ENCODE data around the gene ABHD17C.
A peak's percentile ranks its signal among the peaks of the same experiment; 100 is the strongest.
"Not testable (repeated sequence)": the region's sequence is repeated elsewhere in the genome, so short reads cannot be mapped to it uniquely, and the experiment has no call there.

The ABHD17C gene

GRCh38 chr15:80695099-80695910, at the start of gene ABHD17C:
Gene ABHD17C, plus strand, starts transcription at chr15:80695310. Its CDS starts 120 bp downstream, at chr15:80695430.
- DNase-seq (ENCODE audit: low spot score): peak; percentile 33

DNA sequence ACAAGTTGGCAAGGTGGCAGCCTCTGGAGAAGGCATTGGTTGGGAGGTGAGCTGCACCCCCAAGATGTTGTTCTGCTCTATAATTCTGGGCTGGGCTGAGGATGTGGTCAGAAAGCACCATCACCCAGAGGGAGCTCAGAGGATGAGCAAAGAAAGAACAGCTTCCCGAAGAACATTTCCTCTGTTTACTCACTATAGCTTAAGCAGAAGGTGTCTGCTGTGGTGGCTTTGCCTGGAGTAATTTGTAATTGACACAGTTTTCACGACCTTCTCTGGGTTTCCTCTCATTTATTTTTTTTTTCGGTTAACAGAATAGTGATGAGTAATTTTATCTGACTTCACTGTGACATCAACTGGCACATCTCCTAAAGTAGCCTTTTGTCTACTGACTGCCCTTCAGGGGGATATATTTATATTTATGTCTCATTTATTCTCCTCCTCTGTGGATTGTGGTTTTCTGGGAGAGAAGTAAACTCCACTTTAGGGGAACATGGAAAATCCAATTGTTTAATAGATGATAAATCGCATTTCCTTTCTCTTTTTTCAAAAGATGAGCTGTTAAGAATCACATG, 49.5 kb upstream of the ABHD17C start:
- DNase-seq (ENCODE audit: low spot score): no peak

DNA sequence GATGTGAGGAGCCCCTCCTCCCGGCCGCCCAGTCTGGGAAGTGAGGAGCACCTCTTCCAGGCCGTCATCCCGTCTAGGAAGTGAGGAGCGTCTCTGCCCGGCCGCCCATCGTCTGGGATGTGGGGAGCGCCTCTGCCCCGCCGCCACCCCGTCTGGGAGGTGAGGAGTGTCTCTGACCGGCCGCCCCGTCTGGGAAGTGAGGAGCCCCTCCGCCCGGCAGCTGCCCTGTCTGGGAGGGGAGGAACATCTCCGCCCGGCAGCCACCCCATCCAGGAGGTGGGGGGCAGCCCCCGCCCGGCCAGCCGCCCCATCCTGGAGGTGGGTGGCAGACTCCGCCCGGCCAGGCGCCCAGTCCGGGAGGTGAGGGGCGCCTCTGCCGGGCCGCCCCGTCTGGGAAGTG, 47.7 kb upstream of the ABHD17C start:
- DNase-seq (ENCODE audit: low spot score): not testable (repeated sequence)

- DNase-seq (ENCODE audit: low spot score): no peak
Observed at GRCh38 chr15:80654299-80654698, 40.8 kb upstream of the ABHD17C start.

DNA sequence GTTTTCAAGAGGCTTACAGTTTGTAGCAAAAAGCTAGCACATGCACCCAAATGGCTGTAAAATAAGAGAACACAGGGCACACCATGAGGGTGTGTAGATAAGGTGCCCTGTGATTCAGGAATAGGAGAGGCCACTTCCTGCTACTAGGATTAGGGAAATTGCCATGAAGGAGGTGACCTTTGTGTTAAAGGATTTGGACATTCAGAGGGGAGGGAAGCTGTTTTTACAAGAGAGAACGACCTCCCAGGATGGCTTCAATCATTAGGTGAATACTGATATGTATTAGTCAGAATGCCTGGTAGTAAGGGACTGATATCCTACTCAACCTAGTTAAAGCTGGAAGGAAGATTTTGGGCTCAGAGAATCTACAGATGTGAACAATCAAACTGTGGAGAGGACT, 35.7 kb upstream of the ABHD17C start:
- DNase-seq (ENCODE audit: low spot score): no peak

DNA sequence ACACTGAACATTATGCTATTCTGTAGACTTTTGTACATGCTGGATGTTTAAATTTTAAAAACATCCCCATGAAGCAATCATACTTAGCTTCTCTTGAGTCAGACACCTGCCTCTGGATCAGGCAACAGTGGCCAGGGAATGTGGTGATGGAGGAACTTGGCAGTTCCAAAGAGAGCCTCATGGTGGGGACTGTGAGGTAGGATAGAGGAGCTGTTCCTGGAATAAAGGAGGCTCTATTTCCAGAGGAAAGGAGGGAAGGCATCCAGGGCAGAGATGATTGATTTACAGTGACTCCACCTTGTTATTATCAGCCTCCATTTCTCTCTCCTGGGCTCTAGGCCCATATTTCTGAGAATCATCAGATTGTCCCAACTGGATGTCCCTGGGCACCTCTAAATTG, 35.0 kb upstream of the ABHD17C start:
- DNase-seq (ENCODE audit: low spot score): no peak

- DNase-seq (ENCODE audit: low spot score): no peak
Observed at GRCh38 chr15:80662129-80662528, 33.0 kb upstream of the ABHD17C start.

DNA sequence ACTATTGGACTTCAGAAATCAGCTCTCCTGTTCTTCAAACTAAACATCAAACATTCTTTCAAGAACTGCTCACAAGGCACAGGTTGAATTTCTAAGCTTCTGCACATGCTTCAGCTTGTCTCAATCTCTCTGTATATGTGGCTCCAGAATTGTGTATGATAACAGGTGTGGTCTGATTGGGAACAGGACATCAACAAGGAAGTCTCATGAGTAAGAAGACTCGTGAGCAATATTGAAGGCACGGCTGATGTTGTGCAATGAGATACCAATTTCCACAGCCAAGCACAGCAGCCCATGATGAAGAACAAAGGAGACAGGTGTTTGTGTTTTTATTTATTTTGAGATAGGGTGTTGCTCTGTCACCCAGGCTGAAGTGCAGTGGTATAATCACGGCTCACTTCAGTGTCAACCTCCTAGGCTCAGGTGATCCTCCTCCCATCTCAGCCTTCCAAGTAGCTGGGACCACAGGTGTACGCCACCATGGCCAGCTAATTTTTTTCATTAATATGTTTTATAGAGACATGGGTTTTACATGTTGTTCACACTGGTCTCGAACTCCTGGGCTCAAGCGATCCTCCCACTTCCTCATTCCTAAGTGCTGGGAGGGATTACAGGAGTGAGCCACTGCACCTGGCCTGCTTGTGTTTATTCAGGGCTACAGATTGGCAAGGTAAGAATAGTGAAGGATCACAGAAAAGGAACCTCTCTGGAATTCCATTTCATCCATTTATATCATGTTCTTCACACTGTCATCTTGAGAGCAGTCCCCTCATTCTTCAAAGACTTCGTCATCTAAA, 32.2 kb upstream of the ABHD17C start:
- DNase-seq (ENCODE audit: low spot score): no peak

- DNase-seq (ENCODE audit: low spot score): no peak
Observed at GRCh38 chr15:80665151-80665550, 30.0 kb upstream of the ABHD17C start.

- no peak for DNase-seq (ENCODE audit: low spot score)
Observed at GRCh38 chr15:80667936-80668335, 27.2 kb upstream of the ABHD17C start.

DNA sequence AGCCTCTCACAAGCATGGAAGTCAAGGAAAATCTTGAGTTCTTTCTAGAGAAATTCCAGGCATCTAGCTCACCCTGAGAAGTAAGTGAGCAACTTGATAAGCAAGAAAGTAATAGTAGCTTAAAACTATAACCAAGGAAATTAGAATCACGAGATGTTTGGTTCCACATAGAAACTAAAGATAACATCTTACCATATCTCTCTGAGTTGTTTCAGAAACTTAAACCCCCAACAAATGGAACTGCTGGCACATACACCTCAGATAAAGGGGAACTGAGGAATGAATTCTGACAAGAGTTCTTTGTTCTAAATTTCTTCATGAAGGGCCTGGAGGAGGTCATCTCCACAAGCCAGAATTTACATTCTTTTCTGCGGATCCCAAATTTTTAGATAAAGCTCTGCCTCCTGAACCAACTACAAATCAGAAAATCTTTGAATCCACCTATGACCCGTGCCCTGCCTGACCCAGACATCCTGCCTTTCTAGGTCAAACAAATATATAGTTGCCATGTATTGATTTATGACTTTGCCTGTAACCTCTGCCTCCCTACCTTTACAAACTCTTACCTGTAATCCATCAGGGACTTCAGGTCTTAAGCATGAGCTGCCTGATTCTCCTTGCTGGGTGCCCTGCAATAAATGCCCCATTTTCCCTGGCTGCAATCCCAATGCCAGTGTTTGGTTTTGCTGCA, 26.4 kb upstream of the ABHD17C start:
- no peak for DNase-seq (ENCODE audit: low spot score)

DNA sequence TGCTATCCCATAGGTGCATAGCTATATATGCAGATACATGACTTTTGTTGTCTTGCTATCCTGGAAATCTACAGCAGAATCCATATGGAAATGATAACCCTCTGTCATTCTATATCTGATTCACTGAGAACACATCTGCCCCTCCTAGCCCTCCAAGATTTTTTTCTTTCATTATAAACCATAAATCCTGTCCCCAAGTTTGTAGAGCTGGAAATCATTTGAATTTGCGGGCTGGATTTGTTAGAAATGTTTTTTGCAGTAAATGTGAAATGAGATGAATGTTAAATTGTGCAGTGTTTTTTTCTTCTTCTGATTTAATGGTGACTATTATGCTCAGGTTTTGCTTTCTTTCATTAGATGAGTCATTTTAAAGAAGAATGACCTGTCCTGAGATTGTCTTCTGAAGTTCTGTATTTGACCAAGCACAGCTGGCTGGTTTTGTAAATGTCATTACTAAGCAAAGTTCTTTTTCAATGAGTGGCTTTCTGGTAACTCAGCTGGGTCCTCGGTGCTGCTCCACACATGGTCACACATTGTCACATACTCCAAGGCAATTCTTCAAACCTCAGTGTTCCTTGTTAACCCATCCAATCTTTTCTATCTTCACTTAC, 25.3 kb upstream of the ABHD17C start:
- DNase-seq (ENCODE audit: low spot score): no peak

DNA sequence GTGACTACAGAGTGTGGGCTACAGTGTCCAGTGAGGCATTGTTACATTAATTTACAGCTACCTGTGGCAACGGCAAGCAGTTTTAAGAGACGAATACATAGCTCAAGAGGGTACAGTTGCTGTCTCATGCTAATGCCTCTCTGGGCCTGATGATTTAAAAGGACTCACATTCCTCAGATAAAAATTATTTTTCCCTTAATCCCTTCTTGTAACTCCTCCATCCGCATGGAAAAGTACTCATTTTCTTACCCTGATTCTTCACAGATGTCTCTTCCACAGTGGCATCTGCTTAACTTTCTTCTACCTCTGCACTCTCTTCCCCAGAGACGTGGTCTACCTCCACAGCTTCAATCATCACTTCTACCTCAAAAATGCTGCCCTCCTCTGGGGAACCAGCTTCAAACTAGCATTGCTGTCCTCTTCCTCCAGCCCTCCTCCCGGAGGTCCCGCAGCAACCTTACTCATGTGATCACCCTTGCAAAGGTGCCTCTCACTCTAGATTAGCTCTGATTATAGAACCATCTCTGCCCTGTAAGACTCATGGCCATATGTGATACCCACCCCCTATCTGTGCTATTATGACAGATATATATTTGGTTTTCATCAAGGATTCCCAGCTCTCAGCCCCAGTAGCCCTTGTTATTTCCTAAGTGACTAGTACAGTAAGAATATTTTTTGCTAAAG, 21.4 kb upstream of the ABHD17C start:
- DNase-seq (ENCODE audit: low spot score): no peak

DNA sequence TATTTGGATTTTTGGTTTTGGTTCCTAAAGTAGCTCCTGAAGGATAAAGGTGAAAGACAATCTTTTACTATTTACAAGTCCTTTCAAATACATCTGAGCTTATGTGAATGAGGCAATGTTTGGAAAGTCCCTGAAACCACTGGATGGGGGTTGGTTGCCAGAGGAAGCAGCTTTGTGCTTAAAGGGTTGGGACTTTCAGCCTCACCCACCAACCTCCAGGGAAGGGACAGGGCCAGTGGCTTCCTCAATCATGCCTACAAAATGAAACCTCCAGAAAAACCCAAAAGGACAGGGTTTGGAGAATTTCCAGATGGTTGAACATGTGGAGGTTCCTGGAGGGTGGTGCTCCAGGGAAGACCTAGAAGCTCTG, 20.9 kb upstream of the ABHD17C start:
- no peak for DNase-seq (ENCODE audit: low spot score)

- DNase-seq (ENCODE audit: low spot score): no peak
Observed at GRCh38 chr15:80677041-80677440, 18.1 kb upstream of the ABHD17C start.

DNA sequence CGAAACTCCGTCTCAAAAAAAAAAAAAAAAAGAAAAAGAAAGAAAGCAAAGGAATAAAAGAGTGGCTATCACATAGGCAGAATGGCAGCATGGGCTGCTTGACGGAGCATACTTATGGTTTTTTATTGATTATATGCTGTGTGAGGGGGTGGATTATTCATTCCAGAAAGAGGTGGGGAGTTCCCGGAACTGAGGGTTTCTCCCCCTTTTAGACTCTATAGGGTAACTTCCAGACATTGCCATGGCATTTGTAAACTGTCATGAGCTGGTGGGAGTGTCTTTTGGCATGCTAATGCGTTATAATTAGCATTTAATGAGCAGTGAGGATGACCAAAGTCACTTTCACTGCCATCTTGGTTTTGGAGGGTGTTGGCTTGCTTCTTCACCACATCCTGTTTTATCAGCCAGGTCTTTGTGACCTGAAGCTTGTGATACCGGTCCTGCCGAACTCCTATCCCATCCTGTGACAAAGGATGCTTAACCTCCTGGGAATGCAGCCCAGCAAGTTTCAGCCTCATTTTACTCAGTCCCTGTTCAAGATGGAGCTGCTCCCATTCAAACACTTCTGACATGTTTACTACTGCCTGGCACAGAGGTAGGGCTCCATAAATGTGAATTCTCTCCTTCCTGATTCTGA, 15.8 kb upstream of the ABHD17C start:
- DNase-seq (ENCODE audit: low spot score): no peak

DNA sequence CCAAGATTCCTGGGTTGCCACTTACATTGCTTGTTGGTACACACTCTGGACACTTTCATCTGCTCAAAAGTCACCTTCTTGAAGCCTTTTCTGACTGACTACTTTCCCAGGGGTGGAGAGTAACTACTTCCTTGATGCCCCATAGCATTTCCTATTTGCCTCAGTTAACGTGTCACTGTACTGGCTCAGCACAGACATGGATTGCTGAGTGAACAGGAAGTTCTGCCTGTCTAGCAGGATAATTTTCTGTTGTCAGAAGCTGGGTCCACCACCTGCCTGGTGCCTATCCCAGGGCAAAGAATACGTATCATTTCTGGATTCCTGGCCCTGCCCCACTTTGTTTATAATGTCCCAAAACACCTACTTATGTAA, 15.3 kb upstream of the ABHD17C start:
- DNase-seq (ENCODE audit: low spot score): no peak

DNA sequence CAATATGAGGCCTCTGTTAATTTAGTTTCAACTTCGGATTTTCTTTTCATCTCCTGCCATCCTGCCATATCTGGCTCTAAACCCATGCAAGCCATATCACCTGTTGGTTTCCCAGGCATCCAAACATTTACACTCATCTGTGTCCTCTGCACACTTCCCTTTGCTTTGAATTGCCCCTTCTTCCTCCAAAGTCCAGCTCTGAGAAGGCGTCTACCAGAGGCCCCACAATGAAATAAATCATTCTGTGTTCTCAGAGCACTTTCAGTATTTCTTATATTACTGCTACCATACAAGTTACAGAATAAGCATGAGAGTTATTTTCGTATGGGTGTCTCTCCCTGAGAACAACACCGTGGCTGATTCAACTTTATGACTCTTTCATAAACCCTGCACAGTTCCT, 12.9 kb upstream of the ABHD17C start:
- DNase-seq (ENCODE audit: low spot score): no peak

- no peak for DNase-seq (ENCODE audit: low spot score)
Observed at GRCh38 chr15:80684697-80685096, 10.4 kb upstream of the ABHD17C start.

DNA sequence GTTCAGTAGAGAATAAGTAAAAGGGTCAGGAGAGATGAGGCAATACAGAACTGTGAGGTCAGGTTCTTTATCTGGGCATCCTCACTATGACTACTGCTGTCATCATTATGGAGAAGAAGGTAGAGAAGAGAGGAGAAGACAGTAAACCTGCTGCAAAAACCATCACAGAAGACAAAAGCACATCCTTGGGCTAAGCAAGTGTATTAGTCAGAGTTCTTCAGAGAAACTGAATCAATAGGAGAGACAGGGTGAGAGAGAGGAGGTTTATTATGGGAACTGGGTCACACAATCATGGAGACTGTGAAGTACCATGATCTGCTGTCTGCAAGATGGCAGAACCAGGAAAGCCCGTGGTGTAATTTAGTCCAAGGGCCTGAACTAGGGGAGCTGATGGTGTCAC, 9.5 kb upstream of the ABHD17C start:
- DNase-seq (ENCODE audit: low spot score): no peak

- DNase-seq (ENCODE audit: low spot score): no peak
Observed at GRCh38 chr15:80689294-80689693, 5.8 kb upstream of the ABHD17C start.

Measured in CD4-positive, alpha-beta T cell treated with Interleukin-15 for 4 hours (primary cell).